CD4-positive, alpha-beta T cell (primary cell): ENCODE data around the gene IFT27. TPM values are rescaled to one million over a fixed set of nuclear protein-coding genes. Genes with fewer than 3 reads are reported as not detected.

Source experiments
- ATAC-seq: fragments of 200-7000 bp; cut with Tn5 transposase; one replicate; pipeline ENCODE4 v1.10.0; 2022; ENCODE audit warnings: mild to moderate bottlenecking; ENCODE audit not compliant: poor library complexity
- CTCF ChIA-PET: fragments of 350-600 bp; sonication (Branson Sonifier 250); formaldehyde crosslinking; loops from one replicate; lab custom pipeline; 2021; ENCODE audit warnings: antibody characterized with exemption, inconsistent platforms; lab: Charles Lee
- POLR2A ChIA-PET: fragments of 350-600 bp; sonication (Branson Sonifier 250); formaldehyde crosslinking; loops from one replicate; lab custom pipeline; 2021; ENCODE audit warnings: antibody characterized with exemption, inconsistent platforms; lab: Charles Lee
- DNase-seq, 14 experiments: peaks; one replicate each; pipeline ENCODE4 v3.0.0-alpha.2; 2013 to 2020; ENCODE audit warnings: mixed read lengths in 2 of 14
- H3K27ac ChIP-seq, 2 donors: one replicate each; pipeline versions ENCODE4 v1.5.1 to v1.7.0; 2013; ENCODE audit warnings: low read length in 2 of 2, low read depth in 1 of 2, mild to moderate bottlenecking in 1 of 2
- H3K27me3 ChIP-seq, 2 experiments: 1 replicate in 1 of 2; 2 replicates in 1 of 2; pipeline versions ENCODE4 v1.6.1 to v1.7.0; 2013; ENCODE audit warnings: low read length in 2 of 2, control low read depth in 1 of 2, mild to moderate bottlenecking in 1 of 2, moderate library complexity in 1 of 2; ENCODE audit not compliant: insufficient read depth in 2 of 2, control insufficient read depth in 1 of 2
- H3K36me3 ChIP-seq: one replicate; pipeline ENCODE4 v1.6.1; 2013; ENCODE audit warnings: low read length, control low read depth; ENCODE audit not compliant: insufficient read depth
- H3K4me1 ChIP-seq: one replicate; pipeline ENCODE4 v1.6.1; 2013; ENCODE audit warnings: low read length, control low read depth; ENCODE audit not compliant: insufficient read depth
- H3K4me3 ChIP-seq: one replicate; pipeline ENCODE4 v1.5.1; 2013; ENCODE audit warnings: mild to moderate bottlenecking, low read length, moderate library complexity
- H3K9me3 ChIP-seq, 2 experiments: 1 replicate in 1 of 2; 2 replicates in 1 of 2; pipeline versions ENCODE4 v1.6.1 to v1.7.0; 2013; ENCODE audit warnings: low read length in 2 of 2, mild to moderate bottlenecking in 2 of 2, control low read depth in 1 of 2, moderate library complexity in 1 of 2; ENCODE audit not compliant: control insufficient read depth in 1 of 2, insufficient read depth in 1 of 2
- H3K27ac Mint-ChIP-seq: one replicate; pipeline ENCODE4 v1.8.0; 2020; ENCODE audit warnings: mixed read lengths
- H3K27me3 Mint-ChIP-seq: one replicate; pipeline ENCODE4 v1.8.0; 2021; ENCODE audit warnings: mixed read lengths
- H3K36me3 Mint-ChIP-seq: one replicate; pipeline ENCODE4 v1.8.0; 2021; ENCODE audit warnings: low read depth, mixed read lengths
- H3K4me1 Mint-ChIP-seq: one replicate; pipeline ENCODE4 v1.8.0; 2021; ENCODE audit warnings: low read depth, mixed read lengths
- H3K4me3 Mint-ChIP-seq: one replicate; pipeline ENCODE4 v1.8.0; 2020; ENCODE audit warnings: mild to moderate bottlenecking, mixed read lengths
- H3K9me3 Mint-ChIP-seq: one replicate; pipeline ENCODE4 v1.8.0; 2020; ENCODE audit warnings: mixed read lengths
- intact Hi-C, 2 experiments: fragments of 100-400 bp; cut with DNase I in 1 of 2; cut with micrococcal nuclease in 1 of 2; formaldehyde crosslinking; loops; one replicate each; pipeline versions ENCODE4 v1.15.1 to v1.9.0; 2023 to 2025; cut with DNase I, micrococcal nuclease
- total RNA-seq, 174 experiments: library from RNA in 2 of 174; stranded (reverse) in 2 of 174; gene quantifications; one replicate each; pipeline ENCODE4 v1.2.3 and lab custom pipeline; 2021 to 2026
- TF ChIP-seq, protein P1 (sequence below): fragments of 200-600 bp; IDR thresholded peaks from one replicate; pipeline ENCODE4 v1.8.0; 2022; ENCODE audit warnings: antibody characterized with exemption, mild to moderate bottlenecking

Gene IFT27
- total RNA-seq, 2 experiments from 2014 or later: 10.2 to 10.9 TPM

- no peak overlapping the region for H3K4me3 Mint-ChIP-seq
Observed at GRCh38 chr22:36817525-36817848, 41.6 kb upstream of the IFT27 start.

GRCh38 chr22:36816636-36817524, 41.0 kb upstream of the IFT27 start, which contains the start of gene PVALB:
Gene PVALB, minus strand, starts transcription at chr22:36817035. Its CDS starts 30 bp downstream, at chr22:36817005.
- peaks cover 37 to 62% of the 10 kb centered on the region in 2 experiments for H3K27me3 ChIP-seq
- no peak for ATAC-seq

More at GRCh38 chr22:36817525-36817848, 41.6 kb upstream of the IFT27 start:
- no peaks in the 10 kb centered on the region for H3K36me3 ChIP-seq
- H3K9me3 ChIP-seq: peaks cover 0 to 7% of the 10 kb centered on the region in 2 experiments
- TF ChIP-seq, protein P1, sequence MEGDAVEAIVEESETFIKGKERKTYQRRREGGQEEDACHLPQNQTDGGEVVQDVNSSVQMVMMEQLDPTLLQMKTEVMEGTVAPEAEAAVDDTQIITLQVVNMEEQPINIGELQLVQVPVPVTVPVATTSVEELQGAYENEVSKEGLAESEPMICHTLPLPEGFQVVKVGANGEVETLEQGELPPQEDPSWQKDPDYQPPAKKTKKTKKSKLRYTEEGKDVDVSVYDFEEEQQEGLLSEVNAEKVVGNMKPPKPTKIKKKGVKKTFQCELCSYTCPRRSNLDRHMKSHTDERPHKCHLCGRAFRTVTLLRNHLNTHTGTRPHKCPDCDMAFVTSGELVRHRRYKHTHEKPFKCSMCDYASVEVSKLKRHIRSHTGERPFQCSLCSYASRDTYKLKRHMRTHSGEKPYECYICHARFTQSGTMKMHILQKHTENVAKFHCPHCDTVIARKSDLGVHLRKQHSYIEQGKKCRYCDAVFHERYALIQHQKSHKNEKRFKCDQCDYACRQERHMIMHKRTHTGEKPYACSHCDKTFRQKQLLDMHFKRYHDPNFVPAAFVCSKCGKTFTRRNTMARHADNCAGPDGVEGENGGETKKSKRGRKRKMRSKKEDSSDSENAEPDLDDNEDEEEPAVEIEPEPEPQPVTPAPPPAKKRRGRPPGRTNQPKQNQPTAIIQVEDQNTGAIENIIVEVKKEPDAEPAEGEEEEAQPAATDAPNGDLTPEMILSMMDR: no peak
- DNase-seq (no peak), ATAC-seq (no peak)
- H3K9me3 Mint-ChIP-seq: no peaks in the 10 kb centered on the region
- H3K4me1 Mint-ChIP-seq: peaks cover 7% of the 10 kb centered on the region
- CTCF ChIA-PET: no interaction called here
- peaks cover 84% of the 10 kb centered on the region for H3K27me3 Mint-ChIP-seq
- no peak overlapping the region for H3K4me3 ChIP-seq
- H3K27ac Mint-ChIP-seq: no peak overlapping the region
- intact Hi-C loops: no loop called here
- no peaks in the 10 kb centered on the region for H3K36me3 Mint-ChIP-seq
- no peak overlapping the region for H3K27ac ChIP-seq
- peaks cover 37 to 62% of the 10 kb centered on the region in 2 experiments for H3K27me3 ChIP-seq
- peaks cover 12% of the 10 kb centered on the region for H3K4me1 ChIP-seq
- POLR2A ChIA-PET: no interaction called here

GRCh38 chr22:36816339-36816635, 40.4 kb upstream of the IFT27 start:
- H3K27ac ChIP-seq: no peak overlapping the region
- Mint-ChIP-seq H3K27ac (no peak overlapping the region), H3K9me3 (no peaks in the 10 kb centered on the region), H3K36me3 (no peaks in the 10 kb centered on the region), H3K27me3 (peaks cover 81% of the 10 kb centered on the region), H3K4me3 (no peak overlapping the region), H3K4me1 (peaks cover 7% of the 10 kb centered on the region)
- DNase-seq: no peak
- H3K36me3 ChIP-seq: no peaks in the 10 kb centered on the region
- ChIA-PET CTCF (no interaction called here), POLR2A (no interaction called here)
- no peak overlapping the region for H3K4me3 ChIP-seq
- intact Hi-C loops: no loop called here
- no peak for ATAC-seq
- peaks cover 0 to 7% of the 10 kb centered on the region in 2 experiments for H3K9me3 ChIP-seq
- peaks cover 12% of the 10 kb centered on the region for H3K4me1 ChIP-seq
- TF ChIP-seq, protein P1: no peak
- H3K27me3 ChIP-seq: peaks cover 37 to 62% of the 10 kb centered on the region in 2 experiments

More at GRCh38 chr22:36816636-36817524, 41.0 kb upstream of the IFT27 start, which contains the start of gene PVALB:
- H3K4me1 Mint-ChIP-seq: peaks cover 7% of the 10 kb centered on the region
- H3K36me3 ChIP-seq: no peaks in the 10 kb centered on the region
- ChIA-PET POLR2A (no interaction called here), CTCF (no interaction called here)
- no peaks in the 10 kb centered on the region for H3K36me3 Mint-ChIP-seq
- H3K4me3 ChIP-seq: no peak within 1 kb of the TSS
- peaks cover 84% of the 10 kb centered on the region for H3K27me3 Mint-ChIP-seq
- intact Hi-C loops: no loop called here
- H3K9me3 ChIP-seq: peaks cover 0 to 7% of the 10 kb centered on the region in 2 experiments
- DNase-seq: peak in 1 of 14 experiments; percentile 24
- H3K4me3 Mint-ChIP-seq: no peak within 1 kb of the TSS
- TF ChIP-seq, protein P1: no peak
- peaks cover 12% of the 10 kb centered on the region for H3K4me1 ChIP-seq
- no peaks in the 10 kb centered on the region for H3K9me3 Mint-ChIP-seq
- no peak within 1 kb of the TSS for H3K27ac Mint-ChIP-seq
- H3K27ac ChIP-seq: no peak within 1 kb of the TSS
